Right lung (tissue), 10 donors: ENCODE measurements around the gene S100A7A. TPM values are rescaled to one million over a fixed set of nuclear protein-coding genes. Genes with fewer than 3 reads are reported as not detected.
A peak's percentile ranks its signal among the peaks of the same experiment; 100 is the strongest.

Source experiments
- DNase-seq, 2 donors: peaks; one replicate each; pipeline ENCODE4 v3.0.0-alpha.2; 2013
- long read RNA-seq, 8 donors: transcript quantifications; one replicate each; lab custom pipeline, GENCODE V29; 2026
- polyA plus RNA-seq, 5 donors: library from polyadenylated mRNA; unstranded; fragments of 120-200 nt; gene quantifications; one replicate each; pipeline versions ENCODE4 v1.2.1 to v1.2.3, GENCODE V29; 2013; ENCODE audit warnings: inconsistent platforms in 1 of 5, low replicate concordance in 1 of 5; ENCODE audit not compliant: insufficient read length in 5 of 5, insufficient read depth in 1 of 5

The S100A7A gene
- not detected for polyA plus RNA-seq
- long read RNA-seq, donor 1, result 0 reads
- long read RNA-seq, donor 2, result 0 reads
- long read RNA-seq, donor 3, result 0 reads
- long read RNA-seq, donor 4, result 0 reads
- long read RNA-seq, donor 5, result 0 reads
- long read RNA-seq, donor 6, result 0 reads
- long read RNA-seq, donor 7, result 0 reads
- long read RNA-seq, donor 8, result 0 reads

- DNase-seq, result no peak
Measured at GRCh38 chr1:153415850-153416570, at the start of gene S100A7A. S100A7A (plus strand) TSS chr1:153416520; CDS start chr1:153418083, 1,563 bp downstream.

GRCh38 chr1:153367090-153367489 is 49.2 kb upstream of the S100A7A start:
- no peak for DNase-seq

GRCh38 chr1:153368495-153368894 is 47.8 kb upstream of the S100A7A start:
- no peak for DNase-seq

GRCh38 chr1:153370146-153370545 is 46.2 kb upstream of the S100A7A start:
- DNase-seq, result no peak

- DNase-seq, result no peak
Measured at GRCh38 chr1:153371231-153371630, 45.1 kb upstream of the S100A7A start.

- no peak for DNase-seq
Measured at GRCh38 chr1:153372571-153372970, 43.7 kb upstream of the S100A7A start.

- no peak for DNase-seq
Measured at GRCh38 chr1:153374071-153374470, 42.2 kb upstream of the S100A7A start.

- DNase-seq, result no peak
Measured at GRCh38 chr1:153375511-153375910, 40.8 kb upstream of the S100A7A start, which contains the start of gene S100A12. S100A12 (minus strand) TSS chr1:153375621; CDS start chr1:153374592, 1,029 bp downstream.

GRCh38 chr1:153379591-153379990 is 36.7 kb upstream of the S100A7A start:
- DNase-seq, result no peak

GRCh38 chr1:153380711-153381110 is 35.6 kb upstream of the S100A7A start:
- DNase-seq, result no peak

- no peak for DNase-seq
Measured at GRCh38 chr1:153384958-153385580, 31.3 kb upstream of the S100A7A start.

GRCh38 chr1:153386500-153386901 is 29.8 kb upstream of the S100A7A start:
- no peak for DNase-seq

GRCh38 chr1:153387001-153387400 is 29.3 kb upstream of the S100A7A start:
- DNase-seq, result no peak

GRCh38 chr1:153387785-153388184 is 28.5 kb upstream of the S100A7A start:
- no peak for DNase-seq

- no peak for DNase-seq
Measured at GRCh38 chr1:153389401-153389800, 26.9 kb upstream of the S100A7A start.

- DNase-seq, result no peak
Measured at GRCh38 chr1:153389973-153390879, 26.1 kb upstream of the S100A7A start.

GRCh38 chr1:153390938-153391710 is 25.2 kb upstream of the S100A7A start, which contains the start of gene S100A8:
S100A8 (minus strand) TSS chr1:153391073; CDS start chr1:153390535, 538 bp downstream.
- DNase-seq, result peak in 1 of 2 donors; percentile 1

- no peak for DNase-seq
Measured at GRCh38 chr1:153392258-153392657, 24.1 kb upstream of the S100A7A start.

GRCh38 chr1:153392822-153393221 is 23.5 kb upstream of the S100A7A start:
- no peak for DNase-seq

- DNase-seq, result no peak
Measured at GRCh38 chr1:153393926-153394325, 22.4 kb upstream of the S100A7A start.

- no peak for DNase-seq
Measured at GRCh38 chr1:153394391-153394790, 21.9 kb upstream of the S100A7A start.
